Lower leg skin (tissue), 4 donors: ENCODE data around the gene NUDC. TPM values are rescaled to one million over a fixed set of nuclear protein-coding genes. Genes with fewer than 3 reads are reported as not detected.

Experiments
- total RNA-seq, 4 donors: library from RNA; depleted of rRNA; stranded (reverse); fragments of >200 nt; gene quantifications; one replicate each; pipeline ENCODE4 v1.1.0, GENCODE V29; 2016

The NUDC gene
- total RNA-seq, 4 donors from 2014 or later, result 37.0 to 50.4 (median 39.7) TPM

Other genes starting within 250 kb of the NUDC start
- 10 to 100 TPM; 53.3 to 77.2 (median 54.9) TPM for gene ARID1A, start 225.7 kb upstream of the NUDC start, total RNA-seq
- gene PIGV, start 133.8 kb upstream of the NUDC start, total RNA-seq, result 10 to 100 TPM; 18.2 to 39.3 (median 27.1) TPM
- gene ZDHHC18, start 95.1 kb upstream of the NUDC start, total RNA-seq, result 10 to 100 TPM; 14.1 to 28.4 (median 18.8) TPM
- gene SFN, start 58.6 kb upstream of the NUDC start, total RNA-seq, result 1,000 to 10,000 TPM in 1 of 4 donors, 100 to 1,000 TPM in 3; 755 to 1,044 (median 948) TPM
- 10 to 100 TPM; 12.3 to 24.5 (median 16.4) TPM for gene GPN2, start 31.5 kb upstream of the NUDC start, total RNA-seq
- gene GPATCH3, start 21.3 kb upstream of the NUDC start, total RNA-seq, result 10 to 100 TPM in 3 of 4 donors, 1 to 10 TPM in 1; 9.7 to 23.5 (median 13.0) TPM
- not detected for gene NR0B2, start 7.8 kb upstream of the NUDC start, total RNA-seq
- gene KDF1, start 38.7 kb downstream of the NUDC start, total RNA-seq, result 10 to 100 TPM; 34.0 to 45.8 (median 36.2) TPM
- 10 to 100 TPM; 14.9 to 29.4 (median 20.2) TPM for gene TRNP1, start 71.9 kb downstream of the NUDC start, total RNA-seq
- 100 to 1,000 TPM; 139 to 243 (median 239) TPM for gene TENT5B, start 91.1 kb downstream of the NUDC start, total RNA-seq
- gene SLC9A1, start 233.4 kb downstream of the NUDC start, total RNA-seq, result 10 to 100 TPM; 10.9 to 19.4 (median 13.2) TPM